ENCODE data around the gene SIN3A. TPM values are rescaled to one million over a fixed set of nuclear protein-coding genes. Genes with fewer than 3 reads are reported as not detected.

SIN3A gene
- total and polyA plus RNA-seq, 2 of the 8 experiments (the other 6 are each of a cell fraction or from before 2014, with no cell fraction given): 69.5 to 109 TPM

DNA sequence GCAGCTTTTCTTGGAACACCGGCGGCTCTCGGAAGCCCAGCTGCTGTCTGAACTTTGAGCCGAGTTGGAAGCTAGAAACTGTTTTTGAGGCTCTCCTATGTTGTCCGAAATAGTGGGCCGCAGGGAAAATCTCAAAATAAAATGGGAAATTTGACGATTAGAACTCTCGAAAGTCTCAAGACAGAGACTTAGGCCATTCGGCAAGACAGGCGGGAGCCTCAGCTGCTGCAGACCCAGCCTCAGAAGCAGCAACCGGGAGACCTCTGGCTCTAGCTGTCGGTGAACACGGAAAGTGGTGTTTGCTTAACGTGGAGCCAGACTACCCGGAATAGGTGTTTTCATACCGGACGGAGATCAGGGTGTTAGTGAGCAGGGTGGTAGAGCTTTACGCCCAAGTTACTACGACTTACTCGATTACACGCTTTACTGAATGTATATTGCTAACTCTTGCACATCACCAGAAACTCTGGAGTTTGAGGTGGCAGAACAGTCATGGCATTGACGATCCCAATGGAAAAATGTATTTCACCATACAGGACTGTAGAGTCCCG is 82.7 kb downstream of the SIN3A start:
- Histone ChIP-seq H2BK15ac (ENCODE audit: low read length) (peak overlapping the region; percentile 49; the same call in 1 of the 2 replicates), H2BK120ac (replicated peaks; ENCODE audit: low read depth, low read length) (no peak overlapping the region), H3K4me2 (ENCODE audit: insufficient read depth in 1 of 2, low read depth in 2 of 2, low read length in 2 of 2) (peak overlapping the region; percentile 83 to 85), H3K23ac (ENCODE audit: insufficient read length) (no peak overlapping the region), H3K79me1 (ENCODE audit: low read depth, low read length) (no peaks in the 10 kb centered on the region; the same call in 1 of the 2 replicates), H3K4me3 (ENCODE audit: extremely low read depth in 1 of 4, insufficient read depth in 2 of 4, low read depth in 3 of 4, low read length in 4 of 4) (peak overlapping the region; percentile 59 to 85 (median 72)), H4K91ac (replicated peaks; ENCODE audit: insufficient read length, low read length) (no peak overlapping the region), H3K4me1 (replicated peaks in 1 of 4; ENCODE audit: control insufficient read depth in 3 of 4, insufficient read depth in 4 of 4, low read length in 3 of 4) (peaks cover 0 to 4% (median 1%) of the 10 kb centered on the region in 4 experiments; a peak in 4 of 7 replicates), H3K14ac (ENCODE audit: insufficient read length) (no peak overlapping the region), H2BK20ac (ENCODE audit: low read length) (no peak overlapping the region; the same call in 1 of the 2 replicates), H3K4ac (replicated peaks; ENCODE audit: insufficient read length, low read depth, low read length) (no peak overlapping the region), H2AK5ac (ENCODE audit: low read depth, low read length) (no peak overlapping the region), H2BK5ac (ENCODE audit: low read depth, low read length) (peak overlapping the region; percentile 62), H3K23me2 (ENCODE audit: low read depth, low read length) (peaks cover 4% of the 10 kb centered on the region), H2AFZ (ENCODE audit: low read length) (no peak overlapping the region), H3K18ac (ENCODE audit: extremely low read depth, low read length) (no peak overlapping the region; the same call in 1 of the 2 replicates), H3K36me3 (ENCODE audit: control insufficient read depth in 2 of 4, insufficient read depth in 4 of 4, low read length in 3 of 4) (peaks cover 0 to 26% (median 18%) of the 10 kb centered on the region in 4 experiments; a peak in 7 of 8 replicates), H4K8ac (ENCODE audit: extremely low read depth, insufficient read depth, low read length) (0 out of 2 replicates have a peak overlapping the region, but pooled peaks have one; percentile 94), H3K27ac (ENCODE audit: low read depth, low read length) (peak overlapping the region; percentile 74; the same call in 1 of the 2 replicates), H3K9ac (replicated peaks in 1 of 4; ENCODE audit: extremely low read depth in 1 of 4, low read depth in 3 of 4, low read length in 3 of 4) (peak overlapping the region in 3 of 4 experiments; percentile 56 to 85 (median 81); a peak in 5 of 7 replicates), H3K9me3 (ENCODE audit: insufficient read depth in 2 of 2, low read depth in 1 of 2, low read length in 1 of 2) (no peaks in the 10 kb centered on the region), H3K79me2 (ENCODE audit: control insufficient read depth in 1 of 2, insufficient read depth in 2 of 2, low read length in 2 of 2) (no peaks in the 10 kb centered on the region; a peak in 1 of 4 replicates), H4K20me1 (replicated peaks in 1 of 2; ENCODE audit: control insufficient read depth in 1 of 2, insufficient read depth in 2 of 2, low read length in 2 of 2) (peaks cover 0 to 4% of the 10 kb centered on the region in 2 experiments), H3K56ac (replicated peaks; ENCODE audit: insufficient read length, low read depth, low read length) (no peak overlapping the region), H3K27me3 (replicated peaks in 1 of 4; ENCODE audit: control insufficient read depth in 3 of 4, extremely low read depth in 1 of 4, insufficient read depth in 3 of 4, low read length in 3 of 4) (no peaks in the 10 kb centered on the region), H4K5ac (ENCODE audit: insufficient read length, low read depth, low read length) (no peak overlapping the region), H2BK12ac (ENCODE audit: low read depth, low read length) (no peak overlapping the region)
- DNase-seq (ENCODE audit: low read depth in 1 of 2, low spot score in 2 of 2) (no peak), FAIRE-seq (no peak)
- ChIA-PET POLR2A (ENCODE audit: partially characterized antibody) (interaction anchor here (0.6 to 5.2 kb wide), 24 partner anchors 8 to 257 kb away, joined by 3 to 40 read pairs (median 4); partner anchors contain the start of genes COMMD4, NEIL1, PTPN9 and SNUPN), CTCF (ENCODE audit: partially characterized antibody) (interaction anchor here (0.6 to 2.4 kb wide), 13 partner anchors 11 to 679 kb away, joined by 3 to 9 read pairs (median 4); partner anchors contain the start of gene SIN3A)
- 15% methylated on average over 23 of the region's 23 CpGs; no CpG with 5 or more reads in 1 of the 2 experiments for WGBS, 2 experiments (ENCODE audit: extremely low coverage in 1 of 2, insufficient coverage in 1 of 2, insufficient read length in 1 of 2, insufficient replicate concordance in 2 of 2, low coverage in 1 of 2, low lambda C conversion rate in 2 of 2, missing lambda C conversion rate in 1 of 2)
- TF ChIP-seq BRCA1 (IDR thresholded peaks at IDR 0.05; ENCODE audit: low read depth, low read length) (no peak), SIN3A (conservative IDR thresholded peaks at IDR 0.05 in 1 of 2, IDR thresholded peaks at IDR 0.05 in 1 of 2; ENCODE audit: low read depth in 1 of 2, low read length in 2 of 2) (peak in 1 of 2 experiments; percentile 48; a peak in 3 of 4 replicates)

Data from H1 (cell line).